ENCODE data around the gene PDIA6. TPM values are rescaled to one million over a fixed set of nuclear protein-coding genes. Genes with fewer than 3 reads are reported as not detected.

PDIA6 gene
- total RNA-seq, 2 experiments from 2014 or later: 146 to 150 TPM

GRCh38 chr2:10741139-10741538 is 71.4 kb downstream of the PDIA6 start:
- H3K4me1 Mint-ChIP-seq (ENCODE audit: low read depth): peaks cover 10% of the 10 kb centered on the region
- POLR2A ChIA-PET: no interaction called here
- no peaks in the 10 kb centered on the region for H3K9me3 Mint-ChIP-seq
- H3K4me3 Mint-ChIP-seq: no peak overlapping the region
- peaks cover 4% of the 10 kb centered on the region for H3K27me3 Mint-ChIP-seq
- TF ChIP-seq CTCF (IDR thresholded peaks at IDR 0.05): no peak
- DNase-seq (no peak), ATAC-seq (no peak)
- CTCF ChIA-PET: no interaction called here
- intact Hi-C loops (cut with micrococcal nuclease): no loop called here
- no peak overlapping the region for H3K27ac Mint-ChIP-seq
- H3K36me3 Mint-ChIP-seq (ENCODE audit: low read depth): no peaks in the 10 kb centered on the region

- TF ChIP-seq CTCF (IDR thresholded peaks at IDR 0.05): no peak
- H3K4me3 Mint-ChIP-seq: no peak overlapping the region
- intact Hi-C loops (cut with micrococcal nuclease): no loop called here
- ChIA-PET CTCF (no interaction called here), POLR2A (no interaction called here)
- peaks cover 3% of the 10 kb centered on the region for H3K4me1 Mint-ChIP-seq (ENCODE audit: low read depth)
- DNase-seq: no peak
- ATAC-seq: no peak
- no peaks in the 10 kb centered on the region for H3K9me3 Mint-ChIP-seq
- no peak overlapping the region for H3K27ac Mint-ChIP-seq
- H3K36me3 Mint-ChIP-seq (ENCODE audit: low read depth): no peaks in the 10 kb centered on the region
- peaks cover 4% of the 10 kb centered on the region for H3K27me3 Mint-ChIP-seq
Observed at GRCh38 chr2:10740226-10740625, 72.4 kb downstream of the PDIA6 start.

- ATAC-seq (no peak), DNase-seq (no peak)
- intact Hi-C loops (cut with micrococcal nuclease): no loop called here
- ChIA-PET POLR2A (no interaction called here), CTCF (no interaction called here)
- H3K4me3 Mint-ChIP-seq: no peak overlapping the region
- no peaks in the 10 kb centered on the region for H3K36me3 Mint-ChIP-seq (ENCODE audit: low read depth)
- no peaks in the 10 kb centered on the region for H3K9me3 Mint-ChIP-seq
- H3K27me3 Mint-ChIP-seq: peaks cover 4% of the 10 kb centered on the region
- TF ChIP-seq CTCF (IDR thresholded peaks at IDR 0.05): no peak
- no peak overlapping the region for H3K27ac Mint-ChIP-seq
- no peaks in the 10 kb centered on the region for H3K4me1 Mint-ChIP-seq (ENCODE audit: low read depth)
Observed at GRCh38 chr2:10738192-10738591, 74.4 kb downstream of the PDIA6 start.

GRCh38 chr2:10733980-10734379 is 78.6 kb downstream of the PDIA6 start:
- intact Hi-C loops (cut with micrococcal nuclease): no loop called here
- no peak for TF ChIP-seq CTCF (IDR thresholded peaks at IDR 0.05)
- Mint-ChIP-seq H3K36me3 (ENCODE audit: low read depth) (no peaks in the 10 kb centered on the region), H3K27me3 (peaks cover 4% of the 10 kb centered on the region), H3K9me3 (no peaks in the 10 kb centered on the region), H3K27ac (no peak overlapping the region), H3K4me1 (ENCODE audit: low read depth) (no peaks in the 10 kb centered on the region), H3K4me3 (no peak overlapping the region)
- ChIA-PET CTCF (no interaction called here), POLR2A (no interaction called here)
- no peak for DNase-seq
- ATAC-seq: no peak

GRCh38 chr2:10733566-10733925 is 79.0 kb downstream of the PDIA6 start:
- intact Hi-C loops (cut with micrococcal nuclease): no loop called here
- Mint-ChIP-seq H3K27me3 (peaks cover 4% of the 10 kb centered on the region), H3K9me3 (no peaks in the 10 kb centered on the region), H3K4me3 (no peak overlapping the region), H3K36me3 (ENCODE audit: low read depth) (no peaks in the 10 kb centered on the region), H3K27ac (no peak overlapping the region), H3K4me1 (ENCODE audit: low read depth) (no peaks in the 10 kb centered on the region)
- CTCF ChIA-PET: no interaction called here
- no peak for ATAC-seq
- POLR2A ChIA-PET: no interaction called here
- no peak for DNase-seq
- no peak for TF ChIP-seq CTCF (IDR thresholded peaks at IDR 0.05)

Other genes starting within 250 kb of the PDIA6 start
- gene NOL10, start 122.8 kb downstream of the PDIA6 start, total RNA-seq: 10 to 100 TPM; 30.5 to 32.9 TPM
- not detected for gene ATP6V1C2, start 91.2 kb downstream of the PDIA6 start, total RNA-seq
- gene KCNF1, start 99.1 kb upstream of the PDIA6 start, total RNA-seq: not detected